PFSK-1 (cell line): ENCODE measurements around the gene COX19.

Source experiments
- FOXP2 ChIP-seq: optimal IDR thresholded peaks from 2 replicates; pipeline ENCODE3; 2011; ENCODE audit warnings: borderline replicate concordance, control low read depth, inconsistent platforms; ENCODE audit not compliant: insufficient read depth; ENCODE audit errors: extremely low read length, extremely low read depth
- POLR2AphosphoS5 ChIP-seq: IDR thresholded peaks from 2 replicates; pipeline ENCODE4 v1.6.1; 2012; ENCODE audit warnings: low read depth, mild to moderate bottlenecking, control low read depth, low read length, moderate library complexity
- SIN3A ChIP-seq: IDR thresholded peaks from 2 replicates; pipeline ENCODE4 v1.6.1; 2012; ENCODE audit warnings: mild to moderate bottlenecking, low read length, moderate library complexity, borderline replicate concordance; ENCODE audit not compliant: insufficient read depth
- TAF1 ChIP-seq: IDR thresholded peaks from 2 replicates; pipeline ENCODE4 v1.6.1; 2012; ENCODE audit warnings: low read length, control low read depth, borderline replicate concordance; ENCODE audit not compliant: insufficient read depth
- TF ChIP-seq, protein P1 (sequence below), 2 experiments: IDR thresholded peaks; 2 replicates each; pipeline versions ENCODE4 v1.6.1 to v1.8.0; 2011 to 2012; ENCODE audit warnings: low read depth in 2 of 2, low read length in 2 of 2, control low read depth in 1 of 2, inconsistent platforms in 1 of 2, mild to moderate bottlenecking in 1 of 2, moderate library complexity in 1 of 2; ENCODE audit not compliant: insufficient read depth in 1 of 2

The COX19 gene

DNA sequence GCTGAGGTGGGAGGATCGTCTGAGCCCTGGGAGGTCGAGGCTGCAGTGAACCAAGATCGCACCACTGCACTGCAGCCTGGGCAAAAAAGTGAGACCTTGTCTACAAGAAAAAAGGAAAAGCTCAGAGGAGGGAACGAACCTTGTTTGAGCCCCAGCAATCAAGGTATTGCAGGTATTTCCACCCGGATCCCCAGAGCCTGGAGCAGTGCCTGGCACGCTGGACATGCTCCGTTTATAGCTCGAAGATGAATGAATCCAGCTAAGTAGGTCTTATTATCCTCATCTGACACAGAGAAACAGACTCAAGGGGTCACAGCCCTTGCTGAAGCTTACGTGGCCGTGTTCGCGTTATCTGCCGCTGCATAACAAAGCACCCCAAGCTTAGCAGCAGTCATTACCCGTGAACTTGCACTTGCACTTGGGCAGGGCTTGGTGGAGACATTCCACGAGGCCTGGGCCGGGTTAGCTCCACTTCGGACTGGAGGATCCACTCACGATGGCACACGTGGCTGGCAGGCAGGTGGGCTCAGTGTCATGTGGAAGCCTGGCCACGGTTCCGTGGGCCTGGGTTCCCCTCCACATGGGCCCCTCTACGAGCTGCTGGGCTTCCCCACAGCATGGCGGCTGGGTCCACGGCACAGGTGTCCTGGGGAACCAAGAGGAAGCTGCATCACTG, 3.2 kb upstream of the COX19 start:
- TF ChIP-seq POLR2AphosphoS5, result no peak

DNA sequence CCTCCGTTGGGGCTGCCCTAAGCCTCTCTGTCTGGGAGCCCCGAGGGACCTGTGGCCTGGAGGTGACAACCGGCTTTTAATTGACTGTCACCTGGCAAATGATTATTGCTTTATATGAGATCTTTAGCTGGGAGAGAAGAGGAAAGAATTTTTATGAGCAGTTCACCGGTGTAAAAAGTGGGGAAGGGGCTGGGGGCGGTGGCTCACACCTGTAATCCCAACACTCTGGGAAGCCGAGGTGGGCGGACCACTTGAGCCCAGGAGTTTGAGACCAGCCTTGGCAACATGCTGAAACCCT, 2.6 kb upstream of the COX19 start:
- TF ChIP-seq POLR2AphosphoS5 (no peak), TAF1 (no peak), FOXP2 (no peak), SIN3A (no peak)
- TF ChIP-seq, protein P1, sequence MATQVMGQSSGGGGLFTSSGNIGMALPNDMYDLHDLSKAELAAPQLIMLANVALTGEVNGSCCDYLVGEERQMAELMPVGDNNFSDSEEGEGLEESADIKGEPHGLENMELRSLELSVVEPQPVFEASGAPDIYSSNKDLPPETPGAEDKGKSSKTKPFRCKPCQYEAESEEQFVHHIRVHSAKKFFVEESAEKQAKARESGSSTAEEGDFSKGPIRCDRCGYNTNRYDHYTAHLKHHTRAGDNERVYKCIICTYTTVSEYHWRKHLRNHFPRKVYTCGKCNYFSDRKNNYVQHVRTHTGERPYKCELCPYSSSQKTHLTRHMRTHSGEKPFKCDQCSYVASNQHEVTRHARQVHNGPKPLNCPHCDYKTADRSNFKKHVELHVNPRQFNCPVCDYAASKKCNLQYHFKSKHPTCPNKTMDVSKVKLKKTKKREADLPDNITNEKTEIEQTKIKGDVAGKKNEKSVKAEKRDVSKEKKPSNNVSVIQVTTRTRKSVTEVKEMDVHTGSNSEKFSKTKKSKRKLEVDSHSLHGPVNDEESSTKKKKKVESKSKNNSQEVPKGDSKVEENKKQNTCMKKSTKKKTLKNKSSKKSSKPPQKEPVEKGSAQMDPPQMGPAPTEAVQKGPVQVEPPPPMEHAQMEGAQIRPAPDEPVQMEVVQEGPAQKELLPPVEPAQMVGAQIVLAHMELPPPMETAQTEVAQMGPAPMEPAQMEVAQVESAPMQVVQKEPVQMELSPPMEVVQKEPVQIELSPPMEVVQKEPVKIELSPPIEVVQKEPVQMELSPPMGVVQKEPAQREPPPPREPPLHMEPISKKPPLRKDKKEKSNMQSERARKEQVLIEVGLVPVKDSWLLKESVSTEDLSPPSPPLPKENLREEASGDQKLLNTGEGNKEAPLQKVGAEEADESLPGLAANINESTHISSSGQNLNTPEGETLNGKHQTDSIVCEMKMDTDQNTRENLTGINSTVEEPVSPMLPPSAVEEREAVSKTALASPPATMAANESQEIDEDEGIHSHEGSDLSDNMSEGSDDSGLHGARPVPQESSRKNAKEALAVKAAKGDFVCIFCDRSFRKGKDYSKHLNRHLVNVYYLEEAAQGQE (IDR thresholded peaks at IDR 0.05; ENCODE audit: insufficient read depth in 1 of 2, low read depth in 2 of 2, low read length in 2 of 2), result no peak

DNA sequence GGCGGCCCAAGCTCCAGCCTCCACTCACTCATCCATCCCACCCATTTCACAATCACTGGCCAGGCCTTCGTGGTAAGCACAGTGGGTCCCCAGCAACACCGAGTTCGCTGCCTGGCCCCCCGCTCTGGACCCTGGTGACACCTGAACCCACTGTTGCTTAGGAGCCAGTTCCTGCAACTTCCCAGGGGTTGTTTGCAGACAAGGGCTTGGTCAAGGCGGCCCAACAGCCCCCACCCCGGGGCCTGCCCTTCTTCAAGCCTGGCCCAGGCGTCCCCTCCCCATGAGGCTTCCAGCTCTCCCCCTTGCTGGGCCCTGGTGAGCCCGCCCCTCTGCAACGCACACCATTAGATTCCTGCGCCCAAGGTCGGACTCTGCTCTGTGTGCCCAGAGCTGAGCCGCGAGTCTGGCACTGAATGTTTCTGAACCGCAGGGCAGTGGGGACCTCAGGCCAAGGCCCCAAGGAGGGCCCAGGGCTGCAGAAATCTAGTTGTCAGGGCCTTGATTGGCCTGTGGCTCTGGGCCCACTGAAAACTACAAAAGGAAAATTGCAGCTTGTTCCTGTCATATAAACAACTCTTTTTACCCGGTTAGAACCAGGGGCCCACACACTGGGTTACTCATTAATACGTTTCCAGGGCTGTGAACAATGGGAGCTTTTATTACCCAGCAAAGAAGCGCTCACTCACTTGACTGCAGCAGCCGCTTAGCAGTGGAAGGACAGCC, 2.1 kb upstream of the COX19 start:
- TF ChIP-seq, protein P1 (IDR thresholded peaks at IDR 0.05; ENCODE audit: insufficient read depth in 1 of 2, low read depth in 2 of 2, low read length in 2 of 2), result no peak
- TF ChIP-seq SIN3A, result no peak
- TF ChIP-seq TAF1, result no peak
- TF ChIP-seq POLR2AphosphoS5, result no peak
- TF ChIP-seq FOXP2, result no peak

DNA sequence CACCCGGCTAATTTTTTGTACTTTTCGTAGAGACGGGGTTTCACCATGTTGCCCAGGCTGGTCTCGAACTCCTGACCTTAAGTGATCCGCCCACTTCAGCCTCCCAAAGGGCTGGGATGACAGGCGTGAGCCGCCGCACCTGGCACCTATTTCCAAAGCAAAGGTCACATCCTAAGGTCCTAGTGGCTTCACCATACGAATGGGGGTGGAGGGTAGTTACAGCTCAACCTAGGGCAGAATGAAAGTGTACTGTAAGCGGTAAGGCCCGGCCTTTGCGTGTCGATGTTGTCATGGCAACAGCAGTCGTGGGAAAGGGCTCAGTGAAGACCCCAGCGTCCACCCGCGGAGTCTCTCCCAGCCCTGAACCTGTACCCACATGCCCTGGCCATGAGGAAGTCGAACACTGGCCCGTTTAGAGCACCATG, 1.6 kb upstream of the COX19 start:
- TF ChIP-seq SIN3A (no peak), FOXP2 (no peak), TAF1 (no peak), POLR2AphosphoS5 (no peak)
- TF ChIP-seq, protein P1 (IDR thresholded peaks at IDR 0.05; ENCODE audit: insufficient read depth in 1 of 2, low read depth in 2 of 2, low read length in 2 of 2), result no peak

DNA sequence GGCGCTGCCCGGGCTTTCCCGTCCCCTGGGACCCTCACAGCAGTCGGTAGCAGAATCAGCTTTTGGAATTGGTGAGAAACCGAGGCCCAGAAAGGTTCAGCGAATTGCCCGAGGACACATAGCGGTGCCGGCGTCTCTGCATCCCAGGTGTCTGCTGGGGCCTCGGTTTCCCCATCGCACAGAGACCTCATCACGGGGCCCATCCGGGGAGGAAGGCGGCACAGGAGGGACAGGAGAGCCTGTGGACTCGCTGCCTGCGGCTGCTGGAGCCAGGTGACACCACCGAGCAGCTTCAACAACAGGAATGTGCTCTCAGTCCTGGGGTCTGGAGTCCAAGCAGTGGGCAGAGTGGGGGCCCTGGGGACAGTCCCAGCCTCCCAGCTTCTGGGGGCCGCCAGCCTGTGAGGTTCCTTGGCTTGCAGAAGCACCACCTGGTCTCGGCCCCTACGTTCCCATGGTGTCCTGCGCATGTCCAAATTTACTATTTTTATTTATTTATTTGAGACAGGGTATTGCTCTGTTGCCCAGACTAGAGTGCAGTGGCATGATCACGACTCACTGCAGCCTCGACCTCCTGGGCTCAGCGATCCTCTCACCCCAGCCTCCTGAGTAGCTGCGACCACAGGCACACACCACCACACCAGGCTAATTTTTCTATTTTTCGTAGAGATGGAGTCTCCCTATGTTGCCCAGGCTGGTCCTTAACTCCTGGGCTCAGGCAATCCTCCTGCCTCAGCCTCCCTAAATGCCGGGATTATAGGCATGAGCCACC, 539 bp upstream of the COX19 start:
- no peak for TF ChIP-seq FOXP2

DNA sequence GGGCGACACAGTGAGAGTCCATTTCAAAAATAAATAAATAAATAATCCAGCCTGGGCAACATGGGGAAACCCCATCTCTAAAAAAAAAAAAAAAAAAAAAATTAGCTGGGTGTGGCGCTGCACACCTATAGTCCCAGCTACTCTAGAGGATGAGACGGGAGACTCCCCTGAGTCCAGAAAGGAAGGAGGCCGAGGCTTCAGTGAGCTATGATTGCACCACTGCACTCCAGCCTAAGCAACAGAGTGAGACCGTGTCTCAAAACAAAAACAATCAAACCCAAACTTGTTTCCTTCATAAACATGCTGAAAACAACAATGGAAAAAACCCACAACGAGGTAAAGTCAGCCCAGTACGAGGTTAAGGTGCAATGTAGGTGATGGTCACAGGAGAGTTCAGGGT, 1.2 kb downstream of the COX19 start:
- TF ChIP-seq TAF1 (no peak), POLR2AphosphoS5 (no peak), SIN3A (no peak), FOXP2 (no peak)
- TF ChIP-seq, protein P1 (IDR thresholded peaks at IDR 0.05; ENCODE audit: insufficient read depth in 1 of 2, low read depth in 2 of 2, low read length in 2 of 2), result no peak
